Measurements from ENCODE around the gene FCAMR. TPM values are rescaled to one million over a fixed set of nuclear protein-coding genes. Genes with fewer than 3 reads are reported as not detected.

Gene FCAMR
- total and polyA plus RNA-seq, 2 donors (not counting 3 experiments of a cell fraction or from before 2014, with no cell fraction given): not detected

GRCh38 chr1:207006083-207006482 lies 35.8 kb upstream of the FCAMR start:
- CTCF ChIA-PET: interaction anchor here (0.8 to 1.9 kb wide), 12 partner anchors 12 to 574 kb away, joined by 3 to 7 read pairs (median 3); no protein-coding TSS in a partner anchor
- FAIRE-seq (no peak), DNase-seq (ENCODE audit: low read depth, low spot score) (no peak)
- no peaks in the 10 kb centered on the region for H4K20me1 ChIP-seq (replicated peaks; ENCODE audit: control insufficient read depth, extremely low read depth, insufficient read depth, low read length)
- no peaks in the 10 kb centered on the region for H3K9me1 ChIP-seq (replicated peaks; ENCODE audit: control insufficient read depth, extremely low read depth, insufficient read depth, low read length)
- no peak overlapping the region for H3K27ac ChIP-seq (ENCODE audit: insufficient read depth, low read depth, low read length)
- H3K4me1 ChIP-seq (ENCODE audit: control insufficient read depth, extremely low read depth, insufficient read depth, low read length): no peaks in the 10 kb centered on the region
- H3K27me3 ChIP-seq (ENCODE audit: control insufficient read depth in 2 of 2, insufficient read depth in 2 of 2, low read length in 2 of 2): peaks cover 4 to 5% of the 10 kb centered on the region in 2 experiments
- H3K4me3 ChIP-seq (replicated peaks in 1 of 3; ENCODE audit: insufficient read depth in 1 of 3, low read depth in 1 of 3, low read length in 3 of 3): no peak overlapping the region
- no peak overlapping the region for H3K4me2 ChIP-seq (ENCODE audit: insufficient read depth, low read length)
- H3K9me3 ChIP-seq (replicated peaks; ENCODE audit: control insufficient read depth, insufficient read depth, low read length): no peaks in the 10 kb centered on the region
- POLR2A ChIA-PET: no interaction called here
- dilution Hi-C loops (cut with MboI; ENCODE audit: extremely low pct_ligation_motif_present, low sequenced_read_pairs): no loop called here
- no peak overlapping the region for H3K9ac ChIP-seq (replicated peaks; ENCODE audit: extremely low read depth, insufficient read depth, low read length)
- no peaks in the 10 kb centered on the region for H3K79me2 ChIP-seq (ENCODE audit: control insufficient read depth, insufficient read depth, low read length)
- TF ChIP-seq POLR2AphosphoS5 (IDR thresholded peaks at IDR 0.05; ENCODE audit: insufficient read depth, low read depth, low read length) (no peak), JUN (IDR thresholded peaks at IDR 0.05; ENCODE audit: borderline replicate concordance, insufficient read depth, insufficient read length, low read depth) (no peak), FOS (IDR thresholded peaks at IDR 0.05; ENCODE audit: borderline replicate concordance, insufficient read depth, low read length) (no peak), MYC (IDR thresholded peaks at IDR 0.05; ENCODE audit: low read depth, low read length) (no peak), EZH2 (IDR thresholded peaks at IDR 0.05; ENCODE audit: borderline replicate concordance, low read depth, low read length, severe bottlenecking) (no peak), CTCF (IDR thresholded peaks at IDR 0.05; ENCODE audit: extremely low read depth in 1 of 2, insufficient read depth in 1 of 2, low read depth in 1 of 2, low read length in 2 of 2) (no peak), POLR2A (IDR thresholded peaks at IDR 0.05; ENCODE audit: low read depth, low read length) (no peak), MAX (IDR thresholded peaks at IDR 0.05; ENCODE audit: insufficient read depth, insufficient read length) (no peak), GATA2 (IDR thresholded peaks at IDR 0.05; ENCODE audit: insufficient read depth, insufficient read length, low read depth, low read length) (no peak)
- BruUV-seq (replicated peaks): no TSS peak
- H2AFZ ChIP-seq (ENCODE audit: low read depth, low read length): no peak overlapping the region
- intact Hi-C loops (cut with micrococcal nuclease): no loop called here
- no peaks in the 10 kb centered on the region for H3K36me3 ChIP-seq (ENCODE audit: control insufficient read depth in 2 of 2, extremely low read depth in 1 of 2, insufficient read depth in 2 of 2, low read length in 2 of 2)

Data from endothelial cell of umbilical vein (primary cell).